Esophagus squamous epithelium (tissue), 4 donors: ENCODE data around the gene CCL25.

Experiments
- POLR2A ChIP-seq, 4 donors: fragments of 450-650 bp; IDR thresholded peaks; one replicate each; pipeline ENCODE4 v1.6.1; 2017; ENCODE audit warnings: antibody characterized with exemption in 4 of 4, mild to moderate bottlenecking in 4 of 4, moderate library complexity in 3 of 4
- TF ChIP-seq, protein P1 (sequence below), 6 experiments: fragments of 450-650 bp in 4 of 6; fragments of 200-600 bp in 2 of 6; sonication (generic) in 2 of 6; IDR thresholded peaks; one replicate each; pipeline ENCODE4 v1.5.1; 2016 to 2019; ENCODE audit warnings: antibody characterized with exemption in 6 of 6, mild to moderate bottlenecking in 4 of 6, moderate library complexity in 4 of 6

GRCh38 chr19:8107301-8107903 lies 54.8 kb downstream of the CCL25 start:
- TF ChIP-seq, protein P1, sequence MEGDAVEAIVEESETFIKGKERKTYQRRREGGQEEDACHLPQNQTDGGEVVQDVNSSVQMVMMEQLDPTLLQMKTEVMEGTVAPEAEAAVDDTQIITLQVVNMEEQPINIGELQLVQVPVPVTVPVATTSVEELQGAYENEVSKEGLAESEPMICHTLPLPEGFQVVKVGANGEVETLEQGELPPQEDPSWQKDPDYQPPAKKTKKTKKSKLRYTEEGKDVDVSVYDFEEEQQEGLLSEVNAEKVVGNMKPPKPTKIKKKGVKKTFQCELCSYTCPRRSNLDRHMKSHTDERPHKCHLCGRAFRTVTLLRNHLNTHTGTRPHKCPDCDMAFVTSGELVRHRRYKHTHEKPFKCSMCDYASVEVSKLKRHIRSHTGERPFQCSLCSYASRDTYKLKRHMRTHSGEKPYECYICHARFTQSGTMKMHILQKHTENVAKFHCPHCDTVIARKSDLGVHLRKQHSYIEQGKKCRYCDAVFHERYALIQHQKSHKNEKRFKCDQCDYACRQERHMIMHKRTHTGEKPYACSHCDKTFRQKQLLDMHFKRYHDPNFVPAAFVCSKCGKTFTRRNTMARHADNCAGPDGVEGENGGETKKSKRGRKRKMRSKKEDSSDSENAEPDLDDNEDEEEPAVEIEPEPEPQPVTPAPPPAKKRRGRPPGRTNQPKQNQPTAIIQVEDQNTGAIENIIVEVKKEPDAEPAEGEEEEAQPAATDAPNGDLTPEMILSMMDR (IDR thresholded peaks at IDR 0.05): no peak
- no peak for TF ChIP-seq POLR2A (IDR thresholded peaks at IDR 0.05)
